HepG2 (cell line): ENCODE data around the gene GLE1. TPM values are rescaled to one million over a fixed set of nuclear protein-coding genes. Genes with fewer than 3 reads are reported as not detected.

ENCODE experiments used
- ATAC-seq: fragments of 200-7000 bp; cut with Tn5 transposase; 3 replicates; pipeline ENCODE4 v1.9.1; 2020; ENCODE audit warnings: mild to moderate bottlenecking, moderate library complexity
- BruUV-seq: library from RNA; stranded (reverse); fragments of 400-500 nt; replicated peaks from 2 replicates; lab custom pipeline; 2021; lab: Mats Ljungman, UMichigan
- CTCF ChIA-PET: fragments of 300-600 bp; formaldehyde crosslinking; extraction: SDS; loops from one replicate; lab custom pipeline; 2021; ENCODE audit warnings: low total read pairs, inconsistent platforms, low intra/inter-chr PET ratio; lab: Yijun Ruan, JAX
- POLR2A ChIA-PET: fragments of 350-600 bp; sonication (Branson Sonifier 250); formaldehyde crosslinking; loops from one replicate; lab custom pipeline; 2020; ENCODE audit warnings: antibody characterized with exemption, inconsistent platforms; lab: Yijun Ruan, JAX
- DNase-seq: peaks from one replicate; pipeline ENCODE4 v3.0.0-alpha.2; 2015; ENCODE audit warnings: low spot score
- FAIRE-seq: peaks from 3 replicates; lab custom pipeline; 2011; peaks lifted over from hg19 to GRCh38; lab: Jason Lieb, UNC
- H2AFZ ChIP-seq: one replicate; pipeline ENCODE4 v1.6.1; 2011; ENCODE audit warnings: low read length, inconsistent platforms
- H3K27ac ChIP-seq: fragments of 300-600 bp; 3 replicates; pipeline ENCODE4 v1.8.0; 2011; ENCODE audit warnings: mixed run types, mild to moderate bottlenecking, mixed read lengths, low read length, inconsistent platforms; ENCODE audit not compliant: insufficient read depth; ENCODE audit errors: extremely low read length
- H3K27me3 ChIP-seq, 2 experiments: fragments of 200-600 bp in 1 of 2; 2 replicates in 1 of 2; 3 replicates in 1 of 2; pipeline versions ENCODE4 v1.6.0 to v1.8.0; 2011; ENCODE audit warnings: low read length in 2 of 2, mild to moderate bottlenecking in 2 of 2, moderate library complexity in 2 of 2, inconsistent platforms in 1 of 2; ENCODE audit not compliant: insufficient read depth in 2 of 2, control insufficient read depth in 1 of 2
- H3K36me3 ChIP-seq, 2 experiments: fragments of 200-600 bp in 1 of 2; replicated peaks in 1 of 2; 2 replicates in 1 of 2; 3 replicates in 1 of 2; pipeline versions ENCODE4 v1.5.1 to v1.8.0; 2011; ENCODE audit warnings: low read length in 2 of 2, inconsistent platforms in 1 of 2; ENCODE audit not compliant: insufficient read depth in 2 of 2, control insufficient read depth in 1 of 2
- H3K4me1 ChIP-seq: 2 replicates; pipeline ENCODE4 v1.5.1; 2012; ENCODE audit warnings: low read length, inconsistent platforms; ENCODE audit not compliant: insufficient read depth
- H3K4me2 ChIP-seq: 2 replicates; pipeline ENCODE4 v1.6.0; 2011; ENCODE audit warnings: low read depth, low read length, inconsistent platforms
- H3K4me3 ChIP-seq, 3 experiments: fragments of 200-600 bp in 1 of 3; sonication (generic), shearing (Covaris generic) in 1 of 3; replicated peaks in 1 of 3; 2 replicates each; pipeline ENCODE4 v1.5.1; 2011 to 2016; ENCODE audit warnings: low read length in 3 of 3, inconsistent platforms in 2 of 3, low read depth in 2 of 3, mild to moderate bottlenecking in 2 of 3, control low read depth in 1 of 3, mixed read lengths in 1 of 3; ENCODE audit not compliant: insufficient read depth in 1 of 3
- H3K79me2 ChIP-seq: one replicate; pipeline ENCODE4 v1.6.1; 2011; ENCODE audit warnings: low read length, inconsistent platforms; ENCODE audit not compliant: insufficient read depth
- H3K9ac ChIP-seq: 2 replicates; pipeline ENCODE4 v1.6.0; 2011; ENCODE audit warnings: mild to moderate bottlenecking, low read depth, low read length, inconsistent platforms; ENCODE audit not compliant: insufficient read depth
- H3K9me3 ChIP-seq: 2 replicates; pipeline ENCODE4 v1.5.1; 2012; ENCODE audit warnings: mild to moderate bottlenecking, low read length
- H4K20me1 ChIP-seq: 2 replicates; pipeline ENCODE4 v1.6.0; 2011; ENCODE audit warnings: inconsistent platforms, mild to moderate bottlenecking, low read length, moderate library complexity; ENCODE audit not compliant: insufficient read depth
- ARNT2 ChIP-seq: sonication (generic); formaldehyde crosslinking; IDR thresholded peaks from 2 replicates; pipeline ENCODE4 v1.8.0; 2022; ENCODE audit warnings: mild to moderate bottlenecking, low read depth, missing genetic modification reagents, moderate library complexity
- PHF5A ChIP-seq: IDR thresholded peaks from one replicate; pipeline ENCODE4 v1.6.1; 2018; ENCODE audit warnings: low read depth, missing genetic modification reagents; ENCODE audit not compliant: unreplicated experiment
- POLR2A ChIP-seq, 2 experiments: IDR thresholded peaks; 2 replicates each; pipeline ENCODE4 v1.6.1; 2011; ENCODE audit warnings: low read depth in 2 of 2, low read length in 2 of 2, mild to moderate bottlenecking in 1 of 2, moderate library complexity in 1 of 2; ENCODE audit not compliant: insufficient read depth in 1 of 2
- SAP130 ChIP-seq: IDR thresholded peaks from 2 replicates; pipeline ENCODE4 v1.6.1; 2016; ENCODE audit warnings: low read depth
- YY1 ChIP-seq: IDR thresholded peaks from 2 replicates; pipeline ENCODE4 v1.6.1; 2011; ENCODE audit warnings: low read length, low read depth, moderate library complexity, mild to moderate bottlenecking; ENCODE audit not compliant: insufficient read depth, insufficient replicate concordance
- ZBTB38 ChIP-seq: sonication (generic); formaldehyde crosslinking; IDR thresholded peaks from 2 replicates; pipeline ENCODE4 v1.5.1; 2020; ENCODE audit warnings: mild to moderate bottlenecking, missing genetic modification reagents
- ZNF337 ChIP-seq: sonication (generic); formaldehyde crosslinking; IDR thresholded peaks from 2 replicates; pipeline ENCODE4 v1.5.1; 2020; ENCODE audit warnings: missing genetic modification reagents, low read depth, mild to moderate bottlenecking, borderline replicate concordance
- ZNF407 ChIP-seq: sonication (generic); formaldehyde crosslinking; IDR thresholded peaks from one replicate; pipeline ENCODE4 v1.5.1; 2020; ENCODE audit warnings: mild to moderate bottlenecking, missing genetic modification reagents; ENCODE audit errors: not compliant biosample characterization
- ZNF619 ChIP-seq: sonication (generic); formaldehyde crosslinking; IDR thresholded peaks from 2 replicates; pipeline ENCODE4 v1.4.0; 2020; ENCODE audit warnings: mild to moderate bottlenecking, missing genetic modification reagents
- ZNF768 ChIP-seq: sonication (generic); formaldehyde crosslinking; IDR thresholded peaks from 2 replicates; pipeline ENCODE4 v1.4.0; 2020; ENCODE audit warnings: missing genetic modification reagents
- WGBS: methylation state at CpG from one replicate; pipeline ENCODE4 v1.1.6; 2017; ENCODE audit warnings: low lambda C conversion rate; 5-methylcytosine and 5-hydroxymethylcytosine counted together
- in situ Hi-C: cut with HindIII; loops from 2 replicates; pipeline ENCODE4 v1.10.0; 2017; ENCODE audit warnings: low pct_unique_long_range_greater_than_20kb; ENCODE audit not compliant: extremely low pct_ligation_motif_present
- intact Hi-C: fragments of 100-400 bp; cut with micrococcal nuclease; formaldehyde crosslinking; loops from one replicate; pipeline ENCODE4 v1.10.0; 2022; ENCODE audit not compliant: unreplicated experiment
- polyA plus RNA-seq, 8 experiments: library from polyadenylated mRNA; depleted of rRNA in 3 of 8; stranded (reverse) in 7 of 8; unstranded in 1 of 8; fragments of >200 nt; fragmentation: Illumina TruSeq in 4 of 8; extraction: Trizol in 4 of 8; gene quantifications; 2 replicates each; pipeline versions ENCODE4 v1.2.1 to v1.2.3, GENCODE V29; 2011 to 2016; ENCODE audit warnings: low read depth in 4 of 8, missing spikeins in 1 of 8, mixed read lengths in 1 of 8; ENCODE audit not compliant: insufficient read depth in 1 of 8
- total RNA-seq, 5 experiments: library from RNA; depleted of rRNA; stranded (reverse); fragments of >200 nt; fragmentation: Illumina TruSeq; extraction: Trizol; gene quantifications; 2 replicates each; pipeline ENCODE4 v1.2.3, GENCODE V29; 2016; ENCODE audit warnings: low read depth in 1 of 5
- TF ChIP-seq, protein P1 (sequence below): IDR thresholded peaks from 2 replicates; pipeline ENCODE4 v1.6.1; 2018; ENCODE audit warnings: missing genetic modification reagents, mild to moderate bottlenecking, missing compliant biosample characterization
- TF ChIP-seq, protein P2 (sequence below): IDR thresholded peaks from 2 replicates; pipeline ENCODE4 v1.6.1; 2012; ENCODE audit warnings: inconsistent platforms

The GLE1 gene
- total and polyA plus RNA-seq, 2 of the 13 experiments (the other 11 are each of a cell fraction or from before 2014, with no cell fraction given): 14.7 to 28.8 TPM

GRCh38 chr9:128454991-128455390 is 49.5 kb upstream of the GLE1 start (continued):
- TF ChIP-seq, protein P1, sequence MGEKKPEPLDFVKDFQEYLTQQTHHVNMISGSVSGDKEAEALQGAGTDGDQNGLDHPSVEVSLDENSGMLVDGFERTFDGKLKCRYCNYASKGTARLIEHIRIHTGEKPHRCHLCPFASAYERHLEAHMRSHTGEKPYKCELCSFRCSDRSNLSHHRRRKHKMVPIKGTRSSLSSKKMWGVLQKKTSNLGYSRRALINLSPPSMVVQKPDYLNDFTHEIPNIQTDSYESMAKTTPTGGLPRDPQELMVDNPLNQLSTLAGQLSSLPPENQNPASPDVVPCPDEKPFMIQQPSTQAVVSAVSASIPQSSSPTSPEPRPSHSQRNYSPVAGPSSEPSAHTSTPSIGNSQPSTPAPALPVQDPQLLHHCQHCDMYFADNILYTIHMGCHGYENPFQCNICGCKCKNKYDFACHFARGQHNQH (CRISPR knock-in tag): 0 out of 2 replicates have a peak, but pooled peaks have one; percentile 4
- TF ChIP-seq ZNF619 (CRISPR knock-in tag): no peak
- TF ChIP-seq ARNT2 (CRISPR knock-in tag): no peak
- peak; percentile 74 for TF ChIP-seq ZBTB38 (CRISPR knock-in tag)
- TF ChIP-seq, protein P2, sequence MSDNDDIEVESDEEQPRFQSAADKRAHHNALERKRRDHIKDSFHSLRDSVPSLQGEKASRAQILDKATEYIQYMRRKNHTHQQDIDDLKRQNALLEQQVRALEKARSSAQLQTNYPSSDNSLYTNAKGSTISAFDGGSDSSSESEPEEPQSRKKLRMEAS: peak; percentile 54; the same call in 1 of the 2 replicates
- 0 out of 4 replicates have a peak, but pooled peaks of 1 of the 2 experiments have one; percentile 24 for TF ChIP-seq POLR2A (IDR thresholded peaks at IDR 0.05; ENCODE audit: insufficient read depth in 1 of 2, low read depth in 2 of 2, low read length in 2 of 2)
- TF ChIP-seq YY1: peak; percentile 63

GRCh38 chr9:128455849-128456612 is 48.5 kb upstream of the GLE1 start, which contains the start of gene ODF2:
TSS of gene ODF2 (plus strand) at chr9:128456006. CDS start at chr9:128456092, 86 bp downstream.
- BruUV-seq: no TSS peak
- WGBS: 0% methylated on average over 3 of the region's 82 CpGs
- peak within 1 kb of the TSS; percentile 60 to 91 (median 77) for H3K4me3 ChIP-seq
- ChIA-PET POLR2A (interaction anchor here (0.7 to 1.3 kb wide), 2 partner anchors 49 to 85 kb away, joined by 3 read pairs; partner anchors contain the start of gene URM1), CTCF (interaction anchor here (0.9 kb wide), 1 partner anchor 161 kb away, joined by 3 read pairs; no protein-coding TSS in a partner anchor)
- in situ Hi-C loops: no loop called here
- H4K20me1 ChIP-seq: no peaks in the 10 kb centered on the region
- peak within 1 kb of the TSS; percentile 90 for H3K4me2 ChIP-seq
- peaks cover 15% of the 10 kb centered on the region for H3K4me1 ChIP-seq
- H3K9me3 ChIP-seq: no peaks in the 10 kb centered on the region
- FAIRE-seq: peak; percentile 65
- H3K36me3 ChIP-seq: peaks cover 10 to 21% of the 10 kb centered on the region in 2 experiments; a peak in 4 of 5 replicates
- ATAC-seq: peak; percentile 90
- H3K27ac ChIP-seq: peak within 1 kb of the TSS; percentile 69
- peaks cover 4% of the 10 kb centered on the region for H3K79me2 ChIP-seq
- peak; percentile 92 for DNase-seq
- peak within 1 kb of the TSS; percentile 75 for H3K9ac ChIP-seq
- no peak within 1 kb of the TSS for H2AFZ ChIP-seq
- H3K27me3 ChIP-seq: peaks cover 0 to 16% of the 10 kb centered on the region in 2 experiments; a peak in 3 of 5 replicates
- intact Hi-C loops: no loop called here
- TF ChIP-seq ZNF337 (no peak), ARNT2 (CRISPR knock-in tag) (0 out of 2 replicates have a peak, but pooled peaks have one; percentile 43), SAP130 (CRISPR knock-in tag) (peak; percentile 100), ZNF407 (CRISPR knock-in tag) (no peak), ZNF768 (CRISPR knock-in tag) (peak; percentile 6; the same call in 1 of the 2 replicates), PHF5A (CRISPR knock-in tag) (peak; percentile 50)
